ENCODE measurements around the gene PHACTR2.

GRCh38 chr6:143689852-143690251 is 12.1 kb downstream of the PHACTR2 start:
- no peak for TF ChIP-seq CTCF (IDR thresholded peaks at IDR 0.05)
- no peak for TF ChIP-seq POLR2A (IDR thresholded peaks at IDR 0.05)
- no peak for TF ChIP-seq POLR2AphosphoS5 (IDR thresholded peaks at IDR 0.05)
